ENCODE measurements around the gene KCNH8.
"Not testable (repeated sequence)": the region's sequence is repeated elsewhere in the genome, so short reads cannot be mapped to it uniquely, and the experiment has no call there.

DNA sequence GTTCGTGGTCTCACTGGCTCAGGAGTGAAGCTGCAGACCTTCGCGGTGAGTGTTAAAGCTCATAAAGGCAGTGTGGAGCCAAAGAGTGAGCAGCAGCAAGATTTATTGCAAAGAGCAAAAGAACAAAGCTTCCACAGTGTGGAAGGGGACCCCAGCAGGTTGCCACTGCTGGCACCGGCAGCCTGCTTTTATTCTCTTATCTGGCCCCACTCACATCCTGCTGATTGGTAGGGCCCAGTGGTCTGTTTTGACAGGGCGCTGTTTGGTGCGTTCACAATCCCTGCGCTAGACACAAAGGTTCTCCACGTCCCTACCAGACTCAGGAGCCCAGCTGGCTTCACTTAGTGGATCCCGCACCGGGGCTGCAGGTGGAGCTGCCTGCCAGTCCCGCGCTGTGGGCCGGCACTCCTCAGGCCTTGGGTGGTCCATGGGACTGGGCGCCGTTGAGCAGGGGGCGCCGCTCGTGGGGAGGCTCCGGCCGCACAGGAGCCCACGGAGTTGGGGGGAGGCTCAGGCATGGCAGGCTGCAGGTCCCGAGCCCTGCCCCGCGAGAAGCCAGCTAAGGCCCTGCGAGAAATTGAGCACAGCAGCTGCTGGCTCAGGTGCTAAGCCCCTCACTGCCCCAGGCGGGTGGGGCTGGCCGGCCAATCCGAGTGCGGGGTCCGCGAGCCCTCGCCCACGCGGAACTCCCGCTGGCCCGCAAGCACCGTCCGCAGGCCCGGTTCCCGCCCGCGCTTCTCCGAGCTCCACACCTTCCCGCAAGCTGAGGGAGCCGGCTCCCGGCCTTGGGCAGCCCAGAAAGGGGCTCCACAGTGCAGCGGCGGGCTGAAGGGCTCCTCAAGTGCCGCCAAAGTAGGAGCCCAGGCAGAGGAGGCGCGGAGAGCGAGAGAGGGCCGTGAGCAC, 85.8 kb downstream of the KCNH8 start:
- not testable (repeated sequence) for TF ChIP-seq FOXP2 (optimal IDR thresholded peaks at IDR 0.05; ENCODE audit: control extremely low read depth, extremely low read length, insufficient read depth); POLR2AphosphoS5 (IDR thresholded peaks at IDR 0.05; ENCODE audit: borderline replicate concordance, low read depth, low read length); EZH2 (IDR thresholded peaks at IDR 0.05)
